HG02884 (cell line): ENCODE data around the gene TSEN15.

Source experiments
- ATAC-seq: cut with Tn5 transposase; IDR thresholded peaks from one replicate; pipeline ENCODE4 v1.9.1; 2021; ENCODE audit warnings: mild to moderate bottlenecking, moderate library complexity; ENCODE audit not compliant: unreplicated experiment

Gene TSEN15

DNA sequence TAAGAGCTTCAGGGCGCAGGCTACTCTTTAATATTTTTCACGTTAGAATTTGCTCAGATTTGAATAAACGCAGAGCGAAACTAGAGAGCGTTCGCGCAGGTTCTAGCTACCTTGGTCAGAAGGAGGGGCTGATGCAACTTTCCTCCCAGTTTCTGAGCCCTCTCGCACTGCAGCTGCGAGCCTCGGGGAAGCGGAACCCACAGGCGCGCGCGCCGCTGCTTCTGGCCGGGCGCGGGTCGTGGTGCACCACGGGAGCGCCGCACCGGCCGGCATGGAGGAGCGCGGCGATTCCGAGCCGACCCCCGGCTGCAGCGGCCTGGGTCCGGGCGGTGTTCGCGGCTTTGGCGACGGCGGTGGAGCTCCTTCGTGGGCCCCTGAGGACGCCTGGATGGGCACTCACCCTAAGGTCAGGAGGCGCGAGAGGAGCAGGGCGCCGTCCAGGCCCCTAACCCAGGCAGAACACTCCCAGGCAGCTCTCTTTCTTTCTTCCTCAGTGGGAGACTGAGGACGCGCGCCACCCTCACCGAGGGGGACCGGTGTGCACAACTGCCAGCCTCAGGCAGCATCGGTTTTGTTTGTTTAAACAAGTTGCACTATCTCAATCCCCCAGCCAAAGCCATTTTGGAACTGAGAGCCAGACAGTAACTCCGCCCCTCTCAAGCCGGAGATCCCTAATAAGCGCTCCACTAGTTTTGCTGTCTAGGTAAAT, at the start of gene TSEN15:
TSEN15 (plus strand) TSS at position 246 of the 709 bp plus-strand sequence; CDS start at position 272, 26 bp downstream.
- peak; percentile 97 for ATAC-seq

DNA sequence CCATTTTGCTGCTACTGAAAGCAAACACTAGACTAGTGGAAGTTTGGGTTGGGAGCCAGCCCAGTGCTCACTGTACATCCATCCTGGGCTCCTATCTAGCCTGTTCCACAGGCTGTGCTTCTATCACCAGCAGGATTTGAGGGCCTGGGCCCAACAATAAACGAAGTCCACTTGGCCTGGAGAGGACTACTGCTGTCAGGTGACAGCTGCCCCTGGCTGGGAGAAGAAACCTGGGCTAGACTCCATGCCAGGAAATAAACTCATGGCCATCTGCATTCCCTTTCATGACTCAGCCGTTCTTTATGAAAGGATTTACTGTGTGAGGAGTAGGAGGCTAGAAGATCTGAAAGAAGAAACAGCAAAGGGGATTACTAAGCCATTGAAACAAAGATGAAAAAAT, 49.5 kb upstream of the TSEN15 start:
- ATAC-seq = no peak

DNA sequence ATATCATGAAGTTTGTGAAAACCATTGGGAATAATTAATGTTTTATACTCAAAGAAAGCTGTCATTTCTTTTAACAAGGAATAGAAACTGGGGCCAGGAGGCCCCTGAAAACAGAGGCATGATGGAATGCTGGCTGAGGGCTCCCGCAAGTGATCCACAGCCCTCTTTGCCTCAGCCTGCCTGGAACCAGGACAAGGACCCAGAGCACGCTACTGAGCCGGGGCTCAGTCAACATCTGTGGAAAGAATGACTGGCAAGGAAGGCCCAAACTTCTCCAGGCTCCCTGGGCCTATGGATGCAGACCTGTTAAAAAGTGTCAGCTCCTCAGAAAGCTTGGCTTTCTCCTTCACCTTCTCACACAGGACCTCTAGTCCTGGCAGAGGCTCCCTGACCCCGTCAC, 46.6 kb upstream of the TSEN15 start:
- no peak for ATAC-seq

DNA sequence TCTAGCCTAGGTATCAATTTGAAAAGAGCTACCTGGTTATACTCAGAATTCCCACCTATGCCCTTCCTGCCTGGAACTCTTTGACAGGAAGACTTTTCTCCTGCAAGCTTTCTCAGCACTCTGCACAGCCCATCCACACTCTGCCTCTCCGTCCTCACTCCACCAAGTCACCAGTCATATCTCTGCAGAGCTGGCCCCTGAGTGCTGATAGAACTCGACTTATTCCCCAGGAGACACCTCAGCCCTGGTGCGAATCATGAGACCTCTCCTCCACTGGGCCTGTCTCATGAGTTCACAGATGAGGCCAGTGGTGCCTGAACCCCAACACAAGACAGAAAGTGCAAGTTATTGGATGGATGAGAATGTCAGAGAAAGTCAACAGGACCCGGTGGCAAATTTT, 46.0 kb upstream of the TSEN15 start:
- no peak for ATAC-seq

DNA sequence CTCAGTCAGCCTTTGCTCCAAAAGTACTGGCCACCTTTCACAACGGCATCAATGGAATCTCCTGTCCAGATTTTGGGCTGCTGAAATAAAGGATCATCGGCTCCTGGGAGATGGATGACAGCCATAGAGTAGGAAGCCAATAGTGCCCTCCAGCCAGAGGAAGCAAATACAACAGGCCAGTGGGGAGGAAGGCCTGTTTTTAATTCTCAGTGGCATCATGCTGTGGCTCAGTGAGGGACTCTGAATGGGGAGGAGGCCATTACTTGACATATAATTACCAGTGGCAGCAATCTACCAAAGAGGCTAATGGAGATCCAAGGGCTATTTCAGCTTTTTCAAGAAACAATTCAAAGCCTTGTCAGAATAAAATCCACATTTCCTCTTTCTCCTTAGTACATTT, 40.7 kb upstream of the TSEN15 start:
- ATAC-seq = no peak

DNA sequence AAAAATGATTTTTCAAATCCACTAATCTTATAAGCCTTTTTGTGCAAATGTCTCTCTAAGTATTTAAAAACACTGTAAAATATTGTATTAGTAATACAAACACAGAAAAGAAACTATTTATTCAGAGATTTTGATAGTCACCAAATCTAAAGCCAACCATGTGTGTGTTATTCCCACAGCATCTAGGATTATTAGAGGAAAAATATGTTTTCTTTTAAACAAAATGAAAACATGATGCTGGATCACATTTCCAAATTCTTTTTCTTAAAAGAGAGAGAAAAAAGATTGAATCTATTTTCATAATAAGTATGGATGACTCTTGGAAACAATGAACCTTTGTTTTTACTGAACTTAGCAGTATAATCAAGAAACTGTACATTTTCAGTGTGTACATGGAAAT, 39.3 kb upstream of the TSEN15 start:
- no peak for ATAC-seq

DNA sequence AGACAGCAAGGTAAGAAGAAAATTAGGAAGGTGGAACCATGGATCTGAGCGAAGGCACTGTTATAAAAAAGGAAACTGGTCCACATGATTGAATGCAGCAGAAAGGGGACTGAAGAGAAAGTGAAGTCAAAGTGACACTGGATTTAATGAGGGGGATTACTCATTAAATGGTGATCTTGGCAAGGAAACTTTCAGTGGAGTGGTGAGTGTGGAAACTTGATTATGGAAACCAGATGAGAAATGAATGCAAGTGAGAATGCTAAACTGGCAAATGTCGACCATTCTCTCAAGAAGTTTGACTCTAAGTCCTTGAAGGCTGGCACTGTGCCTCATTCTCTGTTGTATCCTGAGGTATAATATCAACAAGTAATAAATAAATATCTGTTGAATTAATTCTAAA, 37.3 kb upstream of the TSEN15 start:
- no peak for ATAC-seq

DNA sequence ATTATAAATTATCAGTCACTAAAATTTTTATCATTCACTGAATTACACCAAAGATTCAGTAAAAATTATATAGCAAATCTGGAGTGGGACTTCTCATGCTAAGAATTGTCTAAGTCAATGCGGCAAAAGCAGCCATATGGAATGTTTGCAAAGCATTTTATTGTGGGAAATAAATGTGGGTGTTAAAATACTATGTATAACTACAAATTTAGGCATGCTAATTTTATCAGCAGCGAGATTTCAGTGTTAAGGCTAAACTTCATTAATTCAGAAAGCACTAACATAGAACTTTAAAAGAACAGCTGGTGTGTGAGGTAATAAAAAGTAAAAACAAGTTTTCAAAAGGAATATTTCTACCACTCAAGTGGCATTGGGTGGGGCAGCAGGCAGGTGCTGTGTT, 35.4 kb upstream of the TSEN15 start:
- no peak for ATAC-seq

DNA sequence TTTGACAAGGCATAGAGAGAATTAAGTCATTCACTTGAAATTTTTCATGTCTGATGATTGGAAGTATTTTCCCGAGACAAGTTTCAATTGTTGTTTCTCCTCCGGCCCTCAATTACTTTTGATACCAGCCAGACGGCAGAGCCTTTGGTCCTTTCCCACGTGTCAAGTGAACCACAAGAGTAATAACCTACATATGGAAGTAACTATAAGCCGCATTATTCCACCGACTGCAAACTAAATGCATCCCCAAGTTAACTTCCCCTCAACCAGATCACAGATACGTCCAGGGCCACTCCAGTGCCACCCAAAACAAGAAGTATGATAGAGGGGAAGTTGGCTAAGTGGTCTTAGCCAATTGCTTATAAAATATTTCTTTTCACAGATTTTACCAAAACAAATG, 34.2 kb upstream of the TSEN15 start:
- ATAC-seq = no peak

DNA sequence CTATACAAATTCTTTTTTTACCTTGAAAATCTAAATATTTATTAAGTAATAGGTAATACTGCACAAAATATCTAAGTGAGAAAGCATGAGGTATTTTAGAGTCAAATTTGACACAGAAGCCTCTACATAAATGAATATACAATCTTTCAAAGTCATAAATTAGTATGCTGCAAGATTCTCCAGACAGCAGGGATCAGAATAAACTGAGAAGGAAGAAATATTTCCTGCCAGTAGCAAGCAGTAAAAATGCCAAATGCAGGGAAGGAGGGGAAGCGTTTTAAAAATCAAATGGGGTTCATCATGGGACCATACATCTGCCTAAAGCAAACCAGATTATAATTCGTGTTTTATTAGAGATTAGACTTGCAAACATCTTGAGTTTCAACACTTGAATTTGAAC, 32.9 kb upstream of the TSEN15 start:
- ATAC-seq = no peak

DNA sequence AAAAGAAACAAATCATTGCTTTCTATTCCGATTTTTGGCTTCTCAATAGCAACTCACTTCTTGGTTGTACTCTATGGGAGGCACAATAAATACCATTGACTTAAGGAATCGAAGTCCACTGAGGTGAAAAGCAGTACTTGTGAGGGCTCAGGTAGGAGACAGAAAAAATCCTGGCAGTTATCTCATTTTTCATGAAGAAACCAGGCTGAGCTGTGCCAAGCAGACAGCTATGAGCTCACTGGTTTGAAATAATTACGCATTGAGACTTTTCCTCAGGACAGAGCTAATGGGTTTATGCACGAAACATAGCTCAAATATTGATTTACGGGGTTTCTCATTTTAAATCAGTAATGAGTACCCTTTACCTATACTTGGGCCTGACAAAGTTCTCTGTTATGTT, 32.5 kb upstream of the TSEN15 start:
- ATAC-seq = no peak

DNA sequence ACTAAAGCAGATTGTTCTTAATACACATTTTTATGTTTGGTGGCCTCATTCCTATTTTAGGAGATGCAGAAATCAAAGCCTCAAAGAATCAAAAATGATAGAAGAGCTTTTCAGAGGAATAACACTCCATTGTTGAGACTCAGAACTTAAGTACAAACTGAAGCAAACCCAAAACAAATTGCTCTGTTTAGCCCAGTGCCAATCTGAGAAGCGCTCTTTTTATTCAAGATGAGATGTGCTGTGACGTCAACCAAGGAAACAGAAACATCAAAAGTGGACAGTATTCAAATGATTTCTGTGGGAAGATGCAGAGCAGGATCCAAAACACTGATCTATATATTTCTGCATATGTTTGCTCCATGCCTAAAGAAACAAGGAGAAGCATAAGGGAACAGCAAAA, 32.0 kb upstream of the TSEN15 start:
- no peak for ATAC-seq

DNA sequence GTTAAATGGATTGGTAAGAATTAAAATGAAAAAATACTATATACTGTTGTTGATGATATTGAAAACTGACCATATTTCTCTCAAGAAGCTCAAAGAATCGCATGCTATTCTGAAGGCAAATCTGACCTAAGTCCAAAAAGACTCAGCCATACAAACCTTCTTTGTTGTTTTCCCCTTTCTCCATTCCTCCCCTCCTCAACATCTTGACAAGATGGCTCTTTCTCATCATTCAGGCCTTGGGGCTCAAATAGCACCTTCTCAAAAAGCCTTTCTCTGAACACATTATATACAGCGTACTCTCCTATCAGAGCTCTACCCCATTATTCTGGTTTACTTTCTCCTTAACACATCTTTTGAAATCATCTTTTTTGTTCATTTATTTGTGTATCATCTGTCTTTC, 31.2 kb upstream of the TSEN15 start:
- no peak for ATAC-seq

DNA sequence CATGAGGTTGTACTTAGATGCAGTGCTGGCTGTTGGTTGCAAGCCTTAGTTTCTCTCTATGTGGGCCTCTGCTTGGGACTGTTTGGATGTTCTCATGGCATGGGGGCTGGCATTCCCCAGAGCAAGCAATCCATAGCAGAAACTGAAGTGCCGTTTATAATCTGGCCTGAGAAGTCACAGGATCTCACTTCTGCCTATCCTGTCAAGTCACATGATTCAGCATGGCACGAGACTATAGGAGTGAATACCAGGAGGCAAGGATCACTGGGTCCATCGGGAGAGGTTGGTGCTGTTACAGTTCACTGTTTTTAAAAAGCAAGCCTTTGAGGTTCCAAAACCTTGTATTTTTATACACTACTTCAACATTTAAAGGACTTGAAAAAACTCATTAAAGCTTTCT, 30.7 kb upstream of the TSEN15 start:
- no peak for ATAC-seq

DNA sequence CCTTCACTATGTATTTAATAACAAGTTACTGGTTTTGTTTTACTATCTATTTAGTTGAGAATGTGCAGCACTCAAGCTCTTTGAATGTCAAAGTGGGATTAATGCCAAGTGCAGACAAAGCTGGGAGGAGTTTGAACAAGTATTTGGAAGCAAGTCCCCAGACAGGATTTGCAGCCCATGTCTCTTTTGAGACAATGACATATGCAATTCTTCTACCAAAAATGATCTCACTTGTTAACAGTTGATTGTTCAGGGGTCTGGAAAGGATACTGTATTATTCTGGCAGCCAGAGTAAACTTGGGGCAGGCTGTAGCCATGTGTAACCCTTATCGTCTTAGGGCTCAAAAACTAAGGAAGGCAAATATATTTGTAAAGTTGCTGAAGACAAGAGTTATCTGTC, 29.8 kb upstream of the TSEN15 start:
- ATAC-seq = no peak

DNA sequence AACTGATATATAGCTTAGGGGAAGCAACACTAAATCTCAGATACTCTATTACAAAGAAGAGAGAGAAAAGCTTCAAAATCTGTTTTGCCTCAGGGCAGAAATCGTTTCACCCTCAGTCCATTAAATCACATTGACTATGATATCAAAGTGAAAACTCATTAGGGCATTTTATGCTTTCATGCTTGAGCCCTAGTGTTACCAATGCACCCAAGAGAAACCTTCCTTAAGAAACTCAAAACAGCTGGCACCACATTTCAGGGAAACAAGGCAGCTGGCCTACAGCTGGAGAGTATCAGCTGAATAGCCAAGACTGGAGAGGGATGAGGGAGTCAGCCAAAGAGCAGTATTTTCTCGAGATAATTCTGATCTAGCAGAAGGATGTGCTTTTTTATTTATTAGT, 28.9 kb upstream of the TSEN15 start:
- no peak for ATAC-seq

DNA sequence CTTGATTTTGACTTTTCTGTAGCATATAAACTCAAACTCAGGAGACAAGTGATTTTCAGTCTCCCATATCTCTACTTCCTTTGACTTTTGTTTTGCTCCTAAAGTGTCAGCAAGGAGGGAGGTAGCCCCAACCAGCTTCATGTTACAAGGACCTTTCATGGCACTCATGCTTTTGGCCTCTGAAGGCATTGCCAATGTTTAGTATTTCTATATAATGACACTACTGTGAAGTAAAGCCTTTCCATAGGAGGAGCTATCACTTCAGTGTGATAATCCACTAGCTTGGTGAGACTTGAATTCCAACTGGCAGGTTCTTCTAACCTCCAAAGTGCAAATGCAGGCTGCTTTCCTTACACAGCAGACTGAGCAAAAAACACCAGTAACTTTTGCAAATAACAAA, 28.4 kb upstream of the TSEN15 start:
- no peak for ATAC-seq

DNA sequence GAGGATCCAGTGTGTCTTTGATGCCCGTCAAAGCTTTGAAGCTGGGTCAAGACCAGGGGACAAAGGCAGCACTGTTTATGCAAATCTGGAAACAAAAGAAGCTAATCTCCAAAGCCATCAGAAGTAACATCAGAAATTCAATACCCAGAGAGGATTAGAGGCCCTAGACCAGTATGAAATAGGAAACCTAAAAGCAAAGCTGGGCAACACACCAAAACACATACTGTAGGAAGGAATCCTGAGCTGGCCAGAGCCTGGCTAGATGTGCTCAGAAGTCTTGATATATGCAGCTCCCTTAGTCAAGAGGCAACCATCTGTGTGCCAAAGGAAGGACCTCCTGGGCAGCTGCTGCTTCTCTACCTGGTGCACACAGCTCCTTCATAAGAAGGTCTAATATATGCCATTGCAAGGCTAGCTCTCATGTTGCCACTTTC, 26.3 kb upstream of the TSEN15 start:
- ATAC-seq = no peak

DNA sequence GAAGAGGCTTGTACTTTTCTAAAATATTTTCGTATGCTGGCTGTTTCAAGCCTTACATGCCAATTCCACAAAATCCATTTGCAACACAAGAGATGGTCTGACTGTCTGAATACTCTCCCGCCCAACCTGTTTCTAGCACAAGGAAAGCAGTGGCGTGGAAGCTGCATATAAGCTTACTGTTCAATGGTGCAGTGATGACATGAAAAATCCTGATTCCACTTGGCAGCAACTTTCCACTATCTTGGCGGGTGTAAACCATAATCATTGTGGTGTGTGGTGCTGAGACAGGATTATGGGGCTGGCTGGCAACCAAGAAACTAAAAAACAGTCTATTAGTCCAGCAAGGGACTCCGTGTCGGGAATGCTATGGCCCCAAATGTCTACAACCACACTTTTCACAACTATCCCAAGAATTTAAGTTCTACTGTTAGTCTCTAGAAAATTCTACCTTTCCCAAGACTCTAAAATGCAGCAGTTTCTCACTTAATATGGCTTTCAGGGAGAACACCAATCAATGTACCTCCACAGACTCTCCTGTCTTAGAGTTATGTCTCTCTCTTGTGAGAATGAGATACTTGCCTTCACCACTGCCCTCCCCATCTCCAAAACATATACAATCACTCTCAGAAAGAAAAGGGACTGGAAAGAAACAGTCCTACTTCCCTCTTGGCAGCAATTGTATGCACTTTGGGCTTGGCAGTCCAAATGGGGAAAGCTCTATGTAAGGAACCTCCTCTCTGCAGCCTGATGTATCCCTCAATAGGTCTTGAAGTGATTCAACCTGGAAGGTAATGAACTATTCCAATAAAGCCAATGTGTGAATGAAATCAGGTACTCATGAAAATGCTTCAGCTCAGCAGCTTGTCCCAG, 23.5 kb upstream of the TSEN15 start:
- ATAC-seq = no peak

DNA sequence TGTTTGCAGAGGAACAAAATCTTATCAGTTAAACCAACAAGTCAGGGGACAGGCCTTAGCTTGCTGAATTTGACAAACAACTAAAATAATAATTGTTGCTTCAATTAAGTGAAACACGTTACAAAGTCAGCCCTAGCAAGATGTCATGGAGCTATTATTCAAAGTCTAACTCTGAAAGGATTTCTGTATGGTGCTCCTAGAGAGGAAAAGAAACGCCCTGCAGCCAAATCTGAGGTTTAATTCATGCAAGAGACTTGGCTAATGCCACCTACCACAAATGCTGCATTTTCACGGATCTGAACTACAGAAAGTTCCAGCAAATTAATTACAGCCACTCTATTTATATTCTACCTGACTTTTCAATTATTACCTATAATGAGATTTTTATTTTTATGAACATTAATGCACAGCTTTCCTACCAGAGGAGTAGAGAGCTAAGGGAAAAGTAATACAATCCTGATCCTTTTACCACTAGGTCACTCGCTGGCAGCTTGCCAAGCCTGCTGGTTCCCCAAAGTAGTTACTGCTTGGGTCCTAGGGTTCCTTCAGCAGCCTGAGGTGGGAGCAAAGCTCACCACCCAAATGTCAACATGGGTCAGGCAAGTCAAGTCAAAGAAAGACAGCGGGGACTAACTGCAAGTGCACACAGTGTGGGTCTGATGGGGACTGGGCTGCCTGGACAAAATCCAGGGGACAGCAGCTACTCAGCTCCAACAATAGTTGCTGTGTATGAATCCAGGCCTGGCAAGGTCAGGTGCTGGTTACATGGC, 22.5 kb upstream of the TSEN15 start:
- ATAC-seq = no peak

DNA sequence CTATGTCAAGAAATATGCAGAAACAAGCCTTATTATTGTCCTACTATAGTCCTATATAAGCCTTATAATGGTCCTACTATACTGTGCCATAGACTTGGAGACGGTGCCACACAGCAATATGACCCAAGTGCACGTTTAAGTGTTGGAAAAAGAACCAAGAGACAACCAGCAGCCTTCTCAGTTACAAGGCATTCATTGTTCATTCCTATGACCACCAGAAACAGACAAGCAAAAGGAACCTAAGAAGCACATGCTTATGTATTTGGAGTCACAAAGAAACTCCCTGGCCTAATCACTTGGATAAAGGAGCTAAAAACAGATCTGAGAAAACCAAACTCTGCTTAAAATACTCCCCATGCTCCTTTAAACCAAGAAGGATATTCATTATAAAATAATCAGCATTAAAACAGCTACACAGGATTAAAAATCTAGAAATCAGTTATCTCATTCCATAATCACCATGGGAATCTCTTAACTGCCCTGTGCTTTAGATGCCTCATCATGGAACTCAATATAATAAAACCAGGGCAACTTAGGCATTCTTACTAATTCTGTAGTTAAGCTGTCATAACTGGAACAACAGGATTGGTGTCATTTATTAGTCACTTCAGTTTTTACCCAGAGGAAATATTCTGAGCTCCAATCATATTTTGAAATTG, 21.0 kb upstream of the TSEN15 start:
- no peak for ATAC-seq
